ENCODE measurements around the gene HSPB9.

DNA sequence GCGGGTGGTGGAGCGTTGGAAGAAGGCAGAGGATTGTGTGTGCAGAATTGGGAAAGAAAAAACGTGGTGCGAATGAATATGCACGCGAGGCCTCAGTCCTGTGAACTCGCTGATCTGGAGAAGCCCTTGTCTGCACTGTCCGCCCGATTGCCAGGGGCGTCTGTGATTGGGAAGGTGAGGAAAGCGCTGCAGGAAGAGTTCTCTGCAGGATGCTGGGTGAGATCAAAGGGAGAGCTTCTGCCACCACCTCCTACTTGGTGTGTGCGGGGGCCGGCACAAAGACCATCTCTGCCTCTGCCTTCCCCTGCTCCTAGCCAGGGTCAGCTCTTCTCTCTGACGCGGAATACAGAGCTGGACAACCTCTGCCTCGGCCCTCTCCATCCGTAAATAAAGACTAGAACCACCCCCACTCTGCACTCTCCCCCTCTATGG is 33.0 kb downstream of the HSPB9 start:
- TF ChIP-seq, protein P1, sequence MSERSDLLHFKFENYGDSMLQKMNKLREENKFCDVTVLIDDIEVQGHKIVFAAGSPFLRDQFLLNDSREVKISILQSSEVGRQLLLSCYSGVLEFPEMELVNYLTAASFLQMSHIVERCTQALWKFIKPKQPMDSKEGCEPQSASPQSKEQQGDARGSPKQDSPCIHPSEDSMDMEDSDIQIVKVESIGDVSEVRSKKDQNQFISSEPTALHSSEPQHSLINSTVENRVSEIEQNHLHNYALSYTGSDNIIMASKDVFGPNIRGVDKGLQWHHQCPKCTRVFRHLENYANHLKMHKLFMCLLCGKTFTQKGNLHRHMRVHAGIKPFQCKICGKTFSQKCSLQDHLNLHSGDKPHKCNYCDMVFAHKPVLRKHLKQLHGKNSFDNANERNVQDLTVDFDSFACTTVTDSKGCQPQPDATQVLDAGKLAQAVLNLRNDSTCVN (tag by site-specific recombination; optimal IDR thresholded peaks at IDR 0.05): no peak
- TF ChIP-seq PBX3 (CRISPR knock-in tag; IDR thresholded peaks at IDR 0.05) (no peak), ZNF274 (IDR thresholded peaks at IDR 0.05; ENCODE audit: low read length) (no peak), ZNF274 (tag by site-specific recombination; IDR thresholded peaks at IDR 0.05; ENCODE audit: borderline replicate concordance) (no peak)
- TF ChIP-seq, protein P2, sequence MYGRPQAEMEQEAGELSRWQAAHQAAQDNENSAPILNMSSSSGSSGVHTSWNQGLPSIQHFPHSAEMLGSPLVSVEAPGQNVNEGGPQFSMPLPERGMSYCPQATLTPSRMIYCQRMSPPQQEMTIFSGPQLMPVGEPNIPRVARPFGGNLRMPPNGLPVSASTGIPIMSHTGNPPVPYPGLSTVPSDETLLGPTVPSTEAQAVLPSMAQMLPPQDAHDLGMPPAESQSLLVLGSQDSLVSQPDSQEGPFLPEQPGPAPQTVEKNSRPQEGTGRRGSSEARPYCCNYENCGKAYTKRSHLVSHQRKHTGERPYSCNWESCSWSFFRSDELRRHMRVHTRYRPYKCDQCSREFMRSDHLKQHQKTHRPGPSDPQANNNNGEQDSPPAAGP (tag by site-specific recombination; IDR thresholded peaks at IDR 0.05): no peak

Measured in HEK293 (cell line).